B cell (primary cell): ENCODE results near the gene DSPP. TPM values are rescaled to one million over a fixed set of nuclear protein-coding genes. Genes with fewer than 3 reads are reported as not detected.

Source experiments
- ATAC-seq: fragments of 200-7000 bp; cut with Tn5 transposase; one replicate; pipeline ENCODE4 v1.10.0; 2021; ENCODE audit warnings: low read depth, mild to moderate bottlenecking, moderate number of reproducible peaks, moderate library complexity
- CTCF ChIA-PET: fragments of 350-600 bp; sonication (Branson Sonifier 250); formaldehyde crosslinking; loops from one replicate; lab custom pipeline; 2021; ENCODE audit warnings: antibody characterized with exemption, inconsistent platforms; lab: Charles Lee
- POLR2A ChIA-PET: fragments of 350-600 bp; sonication (Branson Sonifier 250); formaldehyde crosslinking; loops from one replicate; lab custom pipeline; 2021; ENCODE audit warnings: antibody characterized with exemption; lab: Charles Lee
- DNase-seq: peaks from one replicate; pipeline ENCODE4 v3.0.0; 2013
- H2AFZ ChIP-seq: 2 replicates; pipeline ENCODE4 v1.6.1; 2012; ENCODE audit warnings: mild to moderate bottlenecking, low read depth, low read length; ENCODE audit not compliant: insufficient read depth, poor library complexity, severe bottlenecking
- H3K27ac ChIP-seq, 2 donors: 1 replicate in 1 of 2; 2 replicates in 1 of 2; pipeline ENCODE4 v1.5.1; 2012 to 2013; ENCODE audit warnings: low read length in 2 of 2, mild to moderate bottlenecking in 2 of 2, moderate library complexity in 1 of 2
- H3K27me3 ChIP-seq, 4 experiments: fragments of 200-600 bp in 1 of 4; sonication (generic) in 1 of 4; replicated peaks in 1 of 4; 1 replicate in 2 of 4; 2 replicates in 2 of 4; pipeline versions ENCODE4 v1.6.1 to v1.7.0; 2013 to 2016; ENCODE audit warnings: low read length in 3 of 4, mild to moderate bottlenecking in 2 of 4, mixed read lengths in 1 of 4, moderate library complexity in 1 of 4; ENCODE audit not compliant: insufficient read depth in 4 of 4, control insufficient read depth in 3 of 4; ENCODE audit errors: control extremely low read depth in 1 of 4
- H3K36me3 ChIP-seq, 2 experiments: replicated peaks in 1 of 2; 1 replicate in 1 of 2; 2 replicates in 1 of 2; pipeline versions ENCODE4 v1.6.1 to v1.7.1; 2013; ENCODE audit warnings: low read length in 1 of 2; ENCODE audit not compliant: insufficient read depth in 2 of 2, control insufficient read depth in 1 of 2; ENCODE audit errors: control extremely low read depth in 1 of 2, extremely low read depth in 1 of 2
- H3K4me1 ChIP-seq, 2 donors: fragments of 200-600 bp in 1 of 2; sonication (generic) in 1 of 2; 1 replicate in 1 of 2; 2 replicates in 1 of 2; pipeline versions ENCODE4 v1.5.1 to v1.6.1; 2013 to 2017; ENCODE audit warnings: low read length in 2 of 2; ENCODE audit not compliant: control insufficient read depth in 2 of 2, insufficient read depth in 2 of 2
- H3K4me2 ChIP-seq: replicated peaks from 2 replicates; pipeline ENCODE3; 2012; ENCODE audit warnings: mild to moderate bottlenecking, low read depth, low read length; ENCODE audit not compliant: poor library complexity, severe bottlenecking
- H3K4me3 ChIP-seq, 5 experiments: fragments of 200-600 bp in 1 of 5; sonication (generic) in 1 of 5; 1 replicate in 3 of 5; 2 replicates in 2 of 5; pipeline versions ENCODE4 v1.5.1 to v1.7.0; 2011 to 2016; ENCODE audit warnings: low read length in 4 of 5, mild to moderate bottlenecking in 4 of 5, low read depth in 2 of 5, control low read depth in 1 of 5, moderate library complexity in 1 of 5; ENCODE audit not compliant: insufficient read depth in 1 of 5; ENCODE audit errors: control extremely low read depth in 1 of 5, extremely low read depth in 1 of 5
- H3K79me2 ChIP-seq: fragments of 200-600 bp; sonication (generic); one replicate; pipeline ENCODE4 v1.6.0; 2016; ENCODE audit warnings: low read length; ENCODE audit not compliant: control insufficient read depth, insufficient read depth
- H3K9ac ChIP-seq: fragments of 200-600 bp; sonication (generic); 2 replicates; pipeline ENCODE4 v1.6.1; 2017; ENCODE audit warnings: mild to moderate bottlenecking, low read length, moderate library complexity
- H3K9me3 ChIP-seq, 3 donors: one replicate each; pipeline versions ENCODE4 v1.6.1 to v1.7.1; 2013; ENCODE audit warnings: low read length in 2 of 3; ENCODE audit not compliant: control insufficient read depth in 2 of 3, insufficient read depth in 1 of 3; ENCODE audit errors: control extremely low read depth in 1 of 3
- H4K20me1 ChIP-seq: 2 replicates; pipeline ENCODE4 v1.6.0; 2012; ENCODE audit warnings: mild to moderate bottlenecking, low read length; ENCODE audit not compliant: insufficient read depth, control insufficient read depth, poor library complexity, severe bottlenecking
- H3K27ac Mint-ChIP-seq: one replicate; pipeline ENCODE4 v1.8.0; 2021; ENCODE audit warnings: mixed read lengths
- H3K27me3 Mint-ChIP-seq: one replicate; pipeline ENCODE4 v1.8.0; 2021; ENCODE audit warnings: mixed read lengths
- H3K4me1 Mint-ChIP-seq: one replicate; pipeline ENCODE4 v1.8.0; 2021; ENCODE audit warnings: mixed read lengths
- H3K4me3 Mint-ChIP-seq: one replicate; pipeline ENCODE4 v1.8.0; 2021; ENCODE audit warnings: mixed read lengths
- H3K9me3 Mint-ChIP-seq: one replicate; pipeline ENCODE4 v1.8.0; 2022; ENCODE audit warnings: mixed read lengths; ENCODE audit not compliant: insufficient read depth
- EZH2 ChIP-seq: IDR thresholded peaks from 2 replicates; pipeline ENCODE4 v1.6.1; 2012; ENCODE audit warnings: borderline replicate concordance, low read depth, mild to moderate bottlenecking, moderate library complexity, low read length; ENCODE audit not compliant: insufficient read depth, poor library complexity, severe bottlenecking
- WGBS: methylation state at CpG from one replicate; pipeline ENCODE4 v1.1.5; 2013; ENCODE audit warnings: missing lambda C conversion rate; ENCODE audit not compliant: insufficient coverage; 5-methylcytosine and 5-hydroxymethylcytosine counted together
- intact Hi-C: fragments of 100-400 bp; cut with micrococcal nuclease; formaldehyde crosslinking; loops from one replicate; pipeline ENCODE4 v1.10.0; 2022
- polyA plus RNA-seq: library from polyadenylated mRNA; depleted of rRNA; stranded (reverse); fragments of >200 nt; gene quantifications from 2 replicates; pipeline ENCODE4 v1.2.3, GENCODE V29; 2012
- total RNA-seq, 2 donors: library from RNA; stranded (reverse); fragments of 120-200 nt in 1 of 2; gene quantifications; 1 replicate in 1 of 2; 2 replicates in 1 of 2; pipeline versions ENCODE4 v1.2.3 to v1.2.4, GENCODE V29; 2013 to 2022
- TF ChIP-seq, protein P1 (sequence below): fragments of 200-600 bp; IDR thresholded peaks from one replicate; pipeline ENCODE4 v1.8.0; 2022; ENCODE audit warnings: antibody characterized with exemption, mild to moderate bottlenecking

DSPP gene
- total and polyA plus RNA-seq, 2 donors (not counting 1 experiment from before 2014, with no cell fraction given): not detected

DNA sequence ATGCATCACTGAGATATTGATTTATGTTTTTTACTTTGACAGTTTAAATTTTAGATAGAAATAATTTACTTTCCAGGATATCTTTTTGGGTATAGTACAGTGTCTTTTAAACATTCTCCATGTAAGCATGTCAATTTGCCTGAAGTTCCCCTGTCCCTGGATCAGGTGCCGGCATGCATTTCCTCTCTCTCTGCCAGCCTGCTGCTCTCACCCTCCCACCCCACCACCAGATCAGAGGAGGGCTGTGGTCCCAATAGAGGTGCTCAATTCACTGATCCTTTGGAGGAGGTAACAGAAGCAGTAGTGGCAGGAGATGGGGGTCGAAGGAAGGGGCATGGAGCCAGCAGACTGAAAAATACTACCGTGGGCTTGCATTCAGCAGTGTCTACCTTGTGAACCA is 28.3 kb upstream of the DSPP start:
- intact Hi-C loops: no loop called here
- no peak for TF ChIP-seq EZH2
- TF ChIP-seq, protein P1, sequence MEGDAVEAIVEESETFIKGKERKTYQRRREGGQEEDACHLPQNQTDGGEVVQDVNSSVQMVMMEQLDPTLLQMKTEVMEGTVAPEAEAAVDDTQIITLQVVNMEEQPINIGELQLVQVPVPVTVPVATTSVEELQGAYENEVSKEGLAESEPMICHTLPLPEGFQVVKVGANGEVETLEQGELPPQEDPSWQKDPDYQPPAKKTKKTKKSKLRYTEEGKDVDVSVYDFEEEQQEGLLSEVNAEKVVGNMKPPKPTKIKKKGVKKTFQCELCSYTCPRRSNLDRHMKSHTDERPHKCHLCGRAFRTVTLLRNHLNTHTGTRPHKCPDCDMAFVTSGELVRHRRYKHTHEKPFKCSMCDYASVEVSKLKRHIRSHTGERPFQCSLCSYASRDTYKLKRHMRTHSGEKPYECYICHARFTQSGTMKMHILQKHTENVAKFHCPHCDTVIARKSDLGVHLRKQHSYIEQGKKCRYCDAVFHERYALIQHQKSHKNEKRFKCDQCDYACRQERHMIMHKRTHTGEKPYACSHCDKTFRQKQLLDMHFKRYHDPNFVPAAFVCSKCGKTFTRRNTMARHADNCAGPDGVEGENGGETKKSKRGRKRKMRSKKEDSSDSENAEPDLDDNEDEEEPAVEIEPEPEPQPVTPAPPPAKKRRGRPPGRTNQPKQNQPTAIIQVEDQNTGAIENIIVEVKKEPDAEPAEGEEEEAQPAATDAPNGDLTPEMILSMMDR: no peak
- ChIA-PET CTCF (no interaction called here), POLR2A (no interaction called here)
- no peak overlapping the region for H3K4me3 Mint-ChIP-seq
- Histone ChIP-seq H3K4me3 (no peak overlapping the region), H3K4me2 (no peak overlapping the region), H2AFZ (no peak overlapping the region), H3K27me3 (no peaks in the 10 kb centered on the region), H3K36me3 (no peaks in the 10 kb centered on the region), H3K79me2 (no peaks in the 10 kb centered on the region), H4K20me1 (no peaks in the 10 kb centered on the region), H3K9me3 (no peaks in the 10 kb centered on the region), H3K27ac (no peak overlapping the region), H3K4me1 (no peaks in the 10 kb centered on the region), H3K9ac (no peak overlapping the region)
- ATAC-seq (no peak), DNase-seq (no peak)
- no peaks in the 10 kb centered on the region for H3K4me1 Mint-ChIP-seq
- no peak overlapping the region for H3K27ac Mint-ChIP-seq
- H3K27me3 Mint-ChIP-seq: peaks cover 4% of the 10 kb centered on the region
- 100% methylated on average over 1 of the region's 3 CpGs for WGBS
- H3K9me3 Mint-ChIP-seq: no peaks in the 10 kb centered on the region

DNA sequence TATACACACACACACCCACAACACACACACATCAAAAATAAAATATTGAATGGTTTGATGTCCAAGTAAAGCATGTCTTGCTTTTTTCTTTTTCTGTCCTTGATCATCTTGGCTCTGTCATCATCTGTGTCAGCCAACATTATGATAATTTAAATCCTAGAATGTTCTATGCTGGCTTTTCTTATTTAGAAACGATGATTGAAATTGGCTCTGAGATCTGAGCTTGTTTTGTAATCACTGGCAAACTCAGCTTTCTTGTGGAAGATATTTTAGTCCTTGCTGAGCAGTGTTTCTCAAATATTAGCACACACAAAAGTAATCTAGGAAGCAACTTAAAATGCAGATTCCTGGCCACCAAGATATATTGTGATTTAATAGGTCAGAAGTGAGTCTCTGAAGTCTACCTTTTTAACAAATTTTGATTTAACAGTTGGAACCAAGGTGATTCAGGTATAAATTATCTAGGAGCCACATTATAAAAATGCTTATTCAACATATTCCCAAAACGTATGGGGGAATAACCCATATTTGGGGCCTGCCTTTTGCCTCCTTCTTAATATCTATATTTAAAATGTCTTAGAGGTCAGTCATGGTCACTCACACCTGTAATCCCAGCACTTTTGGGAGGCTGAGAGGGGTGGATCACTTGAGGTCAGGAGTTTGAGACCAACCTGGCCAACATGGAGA is 24.0 kb upstream of the DSPP start:
- Histone ChIP-seq H3K4me2 (no peak overlapping the region), H3K9me3 (no peaks in the 10 kb centered on the region), H3K27me3 (no peaks in the 10 kb centered on the region), H3K36me3 (no peaks in the 10 kb centered on the region), H3K4me1 (no peaks in the 10 kb centered on the region), H4K20me1 (no peaks in the 10 kb centered on the region), H3K79me2 (no peaks in the 10 kb centered on the region), H3K27ac (no peak overlapping the region), H2AFZ (no peak overlapping the region), H3K9ac (no peak overlapping the region), H3K4me3 (no peak overlapping the region)
- no CpG with 5 or more reads among the region's 2 CpGs for WGBS
- POLR2A ChIA-PET: no interaction called here
- no peak overlapping the region for H3K4me3 Mint-ChIP-seq
- CTCF ChIA-PET: no interaction called here
- no peak for ATAC-seq
- no peak for DNase-seq
- peaks cover 4% of the 10 kb centered on the region for H3K27me3 Mint-ChIP-seq
- H3K27ac Mint-ChIP-seq: no peak overlapping the region
- intact Hi-C loops: no loop called here
- H3K4me1 Mint-ChIP-seq: no peaks in the 10 kb centered on the region
- no peaks in the 10 kb centered on the region for H3K9me3 Mint-ChIP-seq
- TF ChIP-seq EZH2: no peak
- TF ChIP-seq, protein P1: no peak
